Colonic mucosa (tissue), 4 donors: Measurements from ENCODE around the gene TGFBR2. TPM values are rescaled to one million over a fixed set of nuclear protein-coding genes. Genes with fewer than 3 reads are reported as not detected.

Experiments used
- DNase-seq: peaks from one replicate; pipeline ENCODE4 v3.0.0-alpha.2; 2020
- H3K27ac ChIP-seq: fragments of 200-600 bp; one replicate; pipeline ENCODE4 v1.8.0; 2021
- H3K27me3 ChIP-seq: fragments of 200-600 bp; one replicate; pipeline ENCODE4 v1.8.0; 2021
- H3K36me3 ChIP-seq: fragments of 200-600 bp; one replicate; pipeline ENCODE4 v1.8.0; 2021
- H3K4me1 ChIP-seq: fragments of 200-600 bp; one replicate; pipeline ENCODE4 v1.8.0; 2021; ENCODE audit warnings: mild to moderate bottlenecking
- H3K4me3 ChIP-seq: fragments of 200-600 bp; one replicate; pipeline ENCODE4 v1.8.0; 2021
- H3K9ac ChIP-seq, 2 donors: one replicate each; pipeline ENCODE4 v1.7.0; 2013; ENCODE audit warnings: control low read depth in 2 of 2, low read depth in 2 of 2, low read length in 2 of 2
- H3K9me3 ChIP-seq: fragments of 200-600 bp; one replicate; pipeline ENCODE4 v1.8.0; 2021
- CTCF ChIP-seq: fragments of 200-600 bp; IDR thresholded peaks from one replicate; pipeline ENCODE4 v1.8.0; 2022; ENCODE audit warnings: antibody characterized with exemption, mild to moderate bottlenecking
- intact Hi-C: fragments of 100-400 bp; cut with DNase I; formaldehyde crosslinking; loops from one replicate; pipeline ENCODE4 v1.14.1; 2022
- total RNA-seq, 2 donors: library from RNA; stranded (reverse); fragmentation: NEBNext Ultra II Directional in 1 of 2; extraction: Animal tissue kit (Norgen Biotek cat#: 25700) in 1 of 2; gene quantifications; one replicate each; pipeline ENCODE4 v1.2.1, GENCODE V29; 2021
- donor health status: healthy.
- donor health status: DM: no; HTN: no; CAD: no.
- donor health status: DM: no; HTN: no; CAD: no.

The TGFBR2 gene
- total RNA-seq, 2 donors from 2014 or later, result 32.4 to 53.5 TPM

GRCh38 chr3:30694668-30695067 is 88.3 kb downstream of the TGFBR2 start:
- Histone ChIP-seq H3K36me3 (no peaks in the 10 kb centered on the region), H3K4me1 (no peaks in the 10 kb centered on the region), H3K27me3 (no peaks in the 10 kb centered on the region), H3K9ac (no peak overlapping the region), H3K9me3 (no peaks in the 10 kb centered on the region), H3K4me3 (no peak overlapping the region), H3K27ac (no peak overlapping the region)
- no peak for TF ChIP-seq CTCF
- intact Hi-C loops, result loop anchor here (5.0 to 10.0 kb wide), 3 partner anchors 372 to 652 kb away; no protein-coding TSS in a partner anchor
- no peak for DNase-seq

GRCh38 chr3:30695302-30696061 is 89.1 kb downstream of the TGFBR2 start:
- H3K36me3 ChIP-seq, result no peaks in the 10 kb centered on the region
- no peak for TF ChIP-seq CTCF
- no peak overlapping the region for H3K27ac ChIP-seq
- H3K27me3 ChIP-seq, result no peaks in the 10 kb centered on the region
- intact Hi-C loops, result loop anchor here (10.0 kb wide), 1 partner anchor 491 kb away; no protein-coding TSS in a partner anchor
- no peak for DNase-seq
- no peaks in the 10 kb centered on the region for H3K9me3 ChIP-seq
- no peak overlapping the region for H3K9ac ChIP-seq
- H3K4me1 ChIP-seq, result no peaks in the 10 kb centered on the region
- H3K4me3 ChIP-seq, result no peak overlapping the region

GRCh38 chr3:30696403-30696819 is 90.0 kb downstream of the TGFBR2 start:
- Histone ChIP-seq H3K27ac (no peak overlapping the region), H3K4me1 (no peaks in the 10 kb centered on the region), H3K36me3 (no peaks in the 10 kb centered on the region), H3K4me3 (no peak overlapping the region), H3K9ac (no peak overlapping the region), H3K9me3 (no peaks in the 10 kb centered on the region), H3K27me3 (no peaks in the 10 kb centered on the region)
- no peak for TF ChIP-seq CTCF
- no peak for DNase-seq
- intact Hi-C loops, result loop anchor here (10.0 kb wide), 1 partner anchor 492 kb away; no protein-coding TSS in a partner anchor

- no peak overlapping the region for H3K4me3 ChIP-seq
- H3K27ac ChIP-seq, result no peak overlapping the region
- intact Hi-C loops, result loop anchor here (10.0 kb wide), 1 partner anchor 492 kb away; no protein-coding TSS in a partner anchor
- no peaks in the 10 kb centered on the region for H3K4me1 ChIP-seq
- no peak for TF ChIP-seq CTCF
- H3K36me3 ChIP-seq, result no peaks in the 10 kb centered on the region
- no peaks in the 10 kb centered on the region for H3K9me3 ChIP-seq
- H3K27me3 ChIP-seq, result no peaks in the 10 kb centered on the region
- DNase-seq, result no peak
- no peak overlapping the region for H3K9ac ChIP-seq
These were observed 90.5 kb downstream of the TGFBR2 start for GRCh38 chr3:30696896-30697295.

- Histone ChIP-seq H3K27me3 (no peaks in the 10 kb centered on the region), H3K27ac (no peak overlapping the region), H3K9ac (no peak overlapping the region), H3K4me1 (no peaks in the 10 kb centered on the region), H3K9me3 (no peaks in the 10 kb centered on the region), H3K36me3 (no peaks in the 10 kb centered on the region), H3K4me3 (no peak overlapping the region)
- intact Hi-C loops, result loop anchor here (10.0 kb wide), 1 partner anchor 494 kb away; no protein-coding TSS in a partner anchor
- no peak for DNase-seq
- no peak for TF ChIP-seq CTCF
These were observed 92.1 kb downstream of the TGFBR2 start for GRCh38 chr3:30698549-30698948.
